HL-60 (cell line): ENCODE measurements around the gene SDE2.

Experiments used
- DNase-seq, 2 experiments: peaks; one replicate each; pipeline ENCODE4 v3.0.0-alpha.2; 2010 to 2020; ENCODE audit warnings: low read depth in 1 of 2, low spot score in 1 of 2
- H3K27ac ChIP-seq: fragments of 250-450 bp; sonication (Bioruptor Pico); replicated peaks from 2 replicates; pipeline ENCODE4 v1.5.1; 2020; ENCODE audit warnings: mild to moderate bottlenecking, moderate library complexity
- H3K27me3 ChIP-seq: fragments of 250-450 bp; sonication (Bioruptor Pico); 2 replicates; pipeline ENCODE4 v1.5.1; 2021; ENCODE audit warnings: mild to moderate bottlenecking, moderate library complexity; ENCODE audit not compliant: insufficient read depth, poor library complexity, severe bottlenecking
- H3K4me3 ChIP-seq: replicated peaks from 2 replicates; pipeline ENCODE4 v1.5.1; 2011; ENCODE audit warnings: mild to moderate bottlenecking, control low read depth, low read length; ENCODE audit not compliant: insufficient read depth
- GABPA ChIP-seq: IDR thresholded peaks from 2 replicates; pipeline ENCODE4 v1.6.1; 2012; ENCODE audit warnings: low read depth
- POLR2AphosphoS5 ChIP-seq: IDR thresholded peaks from 2 replicates; pipeline ENCODE4 v1.6.1; 2012; ENCODE audit warnings: low read depth
- SPI1 ChIP-seq: IDR thresholded peaks from 2 replicates; pipeline ENCODE4 v1.6.1; 2012; ENCODE audit warnings: low read depth, mild to moderate bottlenecking, borderline replicate concordance
- TF ChIP-seq, protein P1 (sequence below): IDR thresholded peaks from 2 replicates; pipeline ENCODE4 v1.6.1; 2012; ENCODE audit warnings: low read depth; ENCODE audit not compliant: insufficient replicate concordance
- TF ChIP-seq, protein P2 (sequence below): IDR thresholded peaks from one replicate; pipeline ENCODE4 v1.5.1; 2011; ENCODE audit warnings: low read length, control low read depth, inconsistent platforms; ENCODE audit not compliant: insufficient read depth

The SDE2 gene

DNA sequence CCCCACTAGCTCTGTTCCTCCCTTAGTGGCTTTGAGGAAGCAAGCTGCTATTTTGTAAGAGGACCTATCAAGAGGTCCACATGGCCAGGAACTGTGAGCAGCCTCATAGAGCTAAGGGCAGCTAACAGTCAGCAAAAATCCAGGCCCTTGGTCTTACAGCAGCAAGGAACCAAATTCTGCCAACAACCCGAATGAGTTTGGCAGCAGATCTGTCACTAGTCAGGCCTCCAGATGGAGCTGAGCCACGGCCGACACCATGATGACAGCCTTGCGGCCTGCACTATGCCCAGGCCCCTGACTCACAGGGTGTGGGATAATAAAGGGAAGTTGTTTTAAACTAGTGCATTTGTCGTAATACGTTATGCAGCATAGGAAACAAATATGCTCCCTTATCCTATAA is 35.3 kb upstream of the SDE2 start:
- DNase-seq = peak; percentile 82 to 94
- peak overlapping the region; percentile 85 for H3K27ac ChIP-seq
- H3K4me3 ChIP-seq = no peak overlapping the region
- peak; percentile 25; the same call in 1 of the 2 replicates for TF ChIP-seq SPI1
- TF ChIP-seq POLR2AphosphoS5 = peak; percentile 87
- TF ChIP-seq, protein P1, sequence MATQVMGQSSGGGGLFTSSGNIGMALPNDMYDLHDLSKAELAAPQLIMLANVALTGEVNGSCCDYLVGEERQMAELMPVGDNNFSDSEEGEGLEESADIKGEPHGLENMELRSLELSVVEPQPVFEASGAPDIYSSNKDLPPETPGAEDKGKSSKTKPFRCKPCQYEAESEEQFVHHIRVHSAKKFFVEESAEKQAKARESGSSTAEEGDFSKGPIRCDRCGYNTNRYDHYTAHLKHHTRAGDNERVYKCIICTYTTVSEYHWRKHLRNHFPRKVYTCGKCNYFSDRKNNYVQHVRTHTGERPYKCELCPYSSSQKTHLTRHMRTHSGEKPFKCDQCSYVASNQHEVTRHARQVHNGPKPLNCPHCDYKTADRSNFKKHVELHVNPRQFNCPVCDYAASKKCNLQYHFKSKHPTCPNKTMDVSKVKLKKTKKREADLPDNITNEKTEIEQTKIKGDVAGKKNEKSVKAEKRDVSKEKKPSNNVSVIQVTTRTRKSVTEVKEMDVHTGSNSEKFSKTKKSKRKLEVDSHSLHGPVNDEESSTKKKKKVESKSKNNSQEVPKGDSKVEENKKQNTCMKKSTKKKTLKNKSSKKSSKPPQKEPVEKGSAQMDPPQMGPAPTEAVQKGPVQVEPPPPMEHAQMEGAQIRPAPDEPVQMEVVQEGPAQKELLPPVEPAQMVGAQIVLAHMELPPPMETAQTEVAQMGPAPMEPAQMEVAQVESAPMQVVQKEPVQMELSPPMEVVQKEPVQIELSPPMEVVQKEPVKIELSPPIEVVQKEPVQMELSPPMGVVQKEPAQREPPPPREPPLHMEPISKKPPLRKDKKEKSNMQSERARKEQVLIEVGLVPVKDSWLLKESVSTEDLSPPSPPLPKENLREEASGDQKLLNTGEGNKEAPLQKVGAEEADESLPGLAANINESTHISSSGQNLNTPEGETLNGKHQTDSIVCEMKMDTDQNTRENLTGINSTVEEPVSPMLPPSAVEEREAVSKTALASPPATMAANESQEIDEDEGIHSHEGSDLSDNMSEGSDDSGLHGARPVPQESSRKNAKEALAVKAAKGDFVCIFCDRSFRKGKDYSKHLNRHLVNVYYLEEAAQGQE = peak; percentile 36
- TF ChIP-seq, protein P2, sequence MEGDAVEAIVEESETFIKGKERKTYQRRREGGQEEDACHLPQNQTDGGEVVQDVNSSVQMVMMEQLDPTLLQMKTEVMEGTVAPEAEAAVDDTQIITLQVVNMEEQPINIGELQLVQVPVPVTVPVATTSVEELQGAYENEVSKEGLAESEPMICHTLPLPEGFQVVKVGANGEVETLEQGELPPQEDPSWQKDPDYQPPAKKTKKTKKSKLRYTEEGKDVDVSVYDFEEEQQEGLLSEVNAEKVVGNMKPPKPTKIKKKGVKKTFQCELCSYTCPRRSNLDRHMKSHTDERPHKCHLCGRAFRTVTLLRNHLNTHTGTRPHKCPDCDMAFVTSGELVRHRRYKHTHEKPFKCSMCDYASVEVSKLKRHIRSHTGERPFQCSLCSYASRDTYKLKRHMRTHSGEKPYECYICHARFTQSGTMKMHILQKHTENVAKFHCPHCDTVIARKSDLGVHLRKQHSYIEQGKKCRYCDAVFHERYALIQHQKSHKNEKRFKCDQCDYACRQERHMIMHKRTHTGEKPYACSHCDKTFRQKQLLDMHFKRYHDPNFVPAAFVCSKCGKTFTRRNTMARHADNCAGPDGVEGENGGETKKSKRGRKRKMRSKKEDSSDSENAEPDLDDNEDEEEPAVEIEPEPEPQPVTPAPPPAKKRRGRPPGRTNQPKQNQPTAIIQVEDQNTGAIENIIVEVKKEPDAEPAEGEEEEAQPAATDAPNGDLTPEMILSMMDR = no peak
- H3K27me3 ChIP-seq = no peaks in the 10 kb centered on the region

DNA sequence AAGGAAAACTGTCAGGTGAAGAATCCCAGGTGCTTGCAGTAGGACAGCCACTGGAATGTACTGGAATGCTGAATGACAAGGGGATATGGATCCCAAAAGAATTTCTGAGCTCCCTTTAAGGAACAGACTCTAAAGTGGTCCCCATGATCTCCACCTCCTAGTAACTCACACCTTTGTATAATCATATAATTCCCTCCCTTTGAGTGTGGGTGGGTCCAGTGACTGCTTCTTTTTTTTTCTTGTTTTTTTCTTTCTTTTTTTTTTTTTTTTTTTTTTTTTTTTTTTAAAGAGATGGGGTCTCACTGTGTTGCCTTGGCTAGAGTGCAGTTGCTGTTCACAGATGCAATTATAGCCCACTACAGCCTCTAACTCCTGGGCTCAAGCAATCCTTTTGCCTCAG is 34.8 kb upstream of the SDE2 start:
- Histone ChIP-seq H3K4me3 (no peak overlapping the region), H3K27ac (peak overlapping the region; percentile 85), H3K27me3 (no peaks in the 10 kb centered on the region)
- TF ChIP-seq, protein P2 = no peak
- TF ChIP-seq POLR2AphosphoS5 (no peak), SPI1 (no peak), GABPA (no peak)
- TF ChIP-seq, protein P1 = no peak
- no peak for DNase-seq

DNA sequence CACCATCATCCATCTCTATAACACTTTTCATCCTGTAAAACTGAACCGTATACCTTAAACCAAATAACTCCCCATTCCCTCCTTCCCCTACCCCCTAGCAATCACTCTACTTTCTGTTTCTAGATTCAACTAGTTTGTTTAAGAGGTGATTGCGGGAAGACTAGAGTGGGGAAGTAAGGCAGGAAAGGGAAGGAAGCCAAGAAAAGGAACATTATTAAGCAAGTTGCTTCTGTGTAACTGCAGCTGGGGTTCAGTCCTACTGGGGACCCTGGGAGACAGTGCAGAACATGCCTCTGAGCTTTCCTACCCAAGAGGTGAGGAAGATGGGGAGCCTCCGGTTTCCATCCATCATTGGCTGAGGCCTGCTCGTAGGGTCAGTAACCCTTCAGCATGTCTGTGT is 34.4 kb upstream of the SDE2 start:
- TF ChIP-seq SPI1 (peak; percentile 76; the same call in 1 of the 2 replicates), POLR2AphosphoS5 (peak; percentile 33; the same call in 1 of the 2 replicates)
- TF ChIP-seq, protein P1 = no peak
- Histone ChIP-seq H3K27me3 (no peaks in the 10 kb centered on the region), H3K27ac (peak overlapping the region; percentile 85), H3K4me3 (no peak overlapping the region)
- DNase-seq = peak; percentile 66 to 76
